Stomach smooth muscle (tissue), 2 donors: ENCODE results near the gene GAGE12J.
"Not testable (repeated sequence)": the region's sequence is repeated elsewhere in the genome, so short reads cannot be mapped to it uniquely, and the experiment has no call there.

Source experiments
- H3K27ac ChIP-seq: one replicate; pipeline ENCODE4 v1.7.0; 2013; ENCODE audit warnings: mild to moderate bottlenecking, low read length, inconsistent platforms
- H3K27me3 ChIP-seq, 2 donors: one replicate each; pipeline ENCODE4 v1.7.0; 2013; ENCODE audit warnings: low read length in 2 of 2; ENCODE audit not compliant: insufficient read depth in 2 of 2, control insufficient read depth in 1 of 2
- H3K36me3 ChIP-seq, 2 donors: one replicate each; pipeline ENCODE4 v1.7.0; 2013; ENCODE audit warnings: low read length in 2 of 2; ENCODE audit not compliant: control insufficient read depth in 2 of 2, insufficient read depth in 2 of 2
- H3K4me1 ChIP-seq: one replicate; pipeline ENCODE4 v1.7.0; 2013; ENCODE audit warnings: low read length; ENCODE audit not compliant: control insufficient read depth, insufficient read depth
- H3K4me3 ChIP-seq, 2 donors: one replicate each; pipeline ENCODE4 v1.7.0; 2013; ENCODE audit warnings: low read length in 2 of 2
- H3K9ac ChIP-seq, 2 donors: one replicate each; pipeline ENCODE4 v1.7.0; 2013; ENCODE audit warnings: low read length in 2 of 2, mild to moderate bottlenecking in 1 of 2
- H3K9me3 ChIP-seq, 2 donors: one replicate each; pipeline ENCODE4 v1.7.0; 2013; ENCODE audit warnings: low read length in 2 of 2; ENCODE audit not compliant: control insufficient read depth in 2 of 2
- donor health status: healthy.
- donor health status: Pancreatic carcinoma.

The GAGE12J gene

GRCh38 chrX:49346150-49346549 lies 24.3 kb downstream of the GAGE12J start:
- not testable (repeated sequence) for H3K27me3 ChIP-seq, H3K27ac ChIP-seq, H3K9ac ChIP-seq, H3K9me3 ChIP-seq, H3K4me3 ChIP-seq, H3K4me1 ChIP-seq, H3K36me3 ChIP-seq
